ENCODE measurements around the gene PRSS23.
"Not testable (repeated sequence)": the region's sequence is repeated elsewhere in the genome, so short reads cannot be mapped to it uniquely, and the experiment has no call there.

Gene PRSS23

GRCh38 chr11:86815726-86816125 lies 15.4 kb downstream of the PRSS23 start:
- DNase-seq, result no peak

- no peak for DNase-seq
Measured at GRCh38 chr11:86816251-86816726, 15.9 kb downstream of the PRSS23 start.

DNA sequence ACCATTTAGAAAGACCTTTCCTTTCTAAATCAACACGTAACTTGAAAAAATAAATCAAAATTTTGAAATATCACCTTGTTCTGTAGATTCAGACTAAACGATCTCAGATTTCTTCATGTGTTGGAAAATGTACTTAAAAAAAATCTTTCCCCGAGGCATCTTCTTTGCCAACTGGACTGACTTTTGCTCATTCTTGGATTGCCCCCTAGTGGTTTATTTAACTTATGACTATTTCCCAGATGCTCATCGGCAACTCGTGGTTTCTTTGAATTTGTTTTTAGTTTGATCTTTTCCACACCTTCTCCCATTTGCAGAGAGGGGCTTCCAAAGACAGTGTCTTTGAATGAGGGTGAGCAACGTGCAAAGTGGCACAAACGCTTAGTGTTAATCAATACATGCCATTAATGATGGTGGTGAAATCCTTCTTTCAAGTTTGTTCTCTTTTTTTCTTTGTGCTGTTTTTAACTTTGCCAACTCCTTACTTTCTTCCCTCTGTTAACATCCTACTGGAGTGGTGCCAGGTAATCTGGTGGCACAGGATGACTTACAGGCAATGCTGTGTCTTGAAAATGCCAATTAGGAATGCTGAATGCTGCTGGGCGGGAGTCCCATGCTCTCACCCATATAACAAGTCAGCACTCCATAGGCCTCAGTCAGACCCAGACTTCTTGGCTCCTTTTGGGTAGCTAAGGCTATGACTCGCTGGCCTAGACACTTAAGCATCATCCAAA lies 18.3 kb downstream of the PRSS23 start:
- no peak for DNase-seq

DNA sequence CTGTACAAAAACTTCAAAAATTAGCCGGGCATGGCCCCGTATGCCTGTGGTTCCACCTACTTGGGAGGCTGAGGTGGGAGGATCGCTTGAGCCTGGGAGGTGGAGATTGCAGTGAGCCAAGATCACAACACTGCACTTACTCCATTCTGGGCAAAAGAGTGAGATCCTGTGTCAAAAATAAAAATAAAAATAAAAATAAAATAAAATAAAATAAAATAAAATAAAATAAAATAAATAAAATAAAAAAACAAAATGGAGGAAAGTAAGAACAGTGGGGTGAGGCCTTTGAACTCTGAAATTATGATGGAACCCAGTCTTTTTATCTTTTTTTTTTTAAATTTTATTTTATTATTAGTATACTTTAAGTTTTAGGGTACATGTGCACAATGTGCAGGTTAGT lies 23.8 kb downstream of the PRSS23 start:
- not testable (repeated sequence) for DNase-seq

- DNase-seq, result not testable (repeated sequence)
Measured at GRCh38 chr11:86834376-86834775, 34.0 kb downstream of the PRSS23 start.

DNA sequence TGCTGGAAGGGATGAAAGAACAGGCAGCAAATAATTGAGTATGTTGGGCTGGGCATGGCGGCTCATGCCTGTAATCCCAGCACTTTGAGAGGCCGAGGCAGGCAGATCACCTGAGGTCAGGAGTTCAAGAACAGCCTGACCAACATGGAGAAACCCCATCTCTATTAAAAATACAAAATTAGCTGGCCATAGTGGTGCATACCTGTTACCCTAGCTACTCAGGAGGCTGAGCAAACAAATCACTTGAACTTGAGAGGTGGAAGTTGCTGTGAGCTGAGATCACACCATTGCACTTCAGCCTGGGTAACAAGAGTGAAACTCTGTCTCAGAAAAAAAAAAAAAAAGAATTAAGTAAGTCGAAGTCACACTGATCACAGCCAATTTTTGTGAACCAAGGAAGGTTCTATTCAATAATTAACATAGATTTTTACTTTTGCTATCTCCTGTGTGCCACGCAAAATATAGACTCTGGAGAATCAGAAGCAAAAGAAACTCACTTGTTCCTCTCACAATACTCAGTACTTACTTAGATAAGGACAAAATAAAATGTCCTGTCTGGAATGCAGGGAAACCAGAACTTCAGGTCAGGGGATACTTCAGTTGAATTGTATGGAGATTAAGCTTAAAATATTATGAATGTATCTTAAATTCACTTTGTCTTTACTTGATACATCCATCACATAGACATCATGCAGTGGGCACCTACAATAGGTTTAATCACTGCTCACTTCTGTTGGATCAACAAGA lies 44.6 kb downstream of the PRSS23 start:
- not testable (repeated sequence) for DNase-seq

- no peak for DNase-seq
Measured at GRCh38 chr11:86848132-86848531, 47.8 kb downstream of the PRSS23 start.

DNA sequence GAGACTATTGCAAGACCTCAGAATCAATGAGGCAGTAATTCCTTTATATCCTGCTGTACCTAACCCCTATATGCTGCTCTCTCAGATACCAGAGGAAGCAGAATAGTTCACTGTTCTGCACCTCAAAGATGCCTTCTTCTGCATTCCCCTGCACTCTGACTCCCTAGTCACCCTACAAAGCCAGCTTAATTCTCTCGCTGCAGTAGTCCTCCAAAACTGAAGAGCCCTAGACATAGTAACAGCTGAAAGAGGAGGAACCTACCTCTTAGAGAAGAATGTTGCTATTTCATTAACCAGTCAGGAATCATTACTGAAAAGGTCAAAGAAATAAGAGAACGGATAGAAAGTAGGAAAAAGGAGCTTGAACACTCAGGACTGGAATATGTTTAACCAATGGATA lies 49.3 kb downstream of the PRSS23 start:
- DNase-seq, result no peak

All from stimulated activated CD4-positive, alpha-beta T cell treated with anti-CD3 and anti-CD28 coated beads, Interleukin-4, amount 100 ng/mL, for 24 hours (primary cell).